NB4 (cell line): Measurements from ENCODE around the gene MYOF.

Experiments
- DNase-seq: peaks from one replicate; pipeline ENCODE4 v3.0.0; 2010; ENCODE audit warnings: low read depth
- H3K4me3 ChIP-seq: one replicate; pipeline ENCODE4 v1.5.1; 2011; ENCODE audit warnings: mild to moderate bottlenecking, low read depth, low read length, moderate library complexity
- MYC ChIP-seq: IDR thresholded peaks from 2 replicates; pipeline ENCODE4 v1.6.1; 2011; ENCODE audit warnings: low read depth, low read length
- POLR2A ChIP-seq: IDR thresholded peaks from 2 replicates; pipeline ENCODE4 v1.6.1; 2011; ENCODE audit warnings: mild to moderate bottlenecking; ENCODE audit not compliant: insufficient read length; ENCODE audit errors: extremely low read depth
- TF ChIP-seq, protein P1 (sequence below): IDR thresholded peaks from one replicate; pipeline ENCODE4 v1.5.1; 2012; ENCODE audit warnings: low read depth, low read length
- TF ChIP-seq, protein P2 (sequence below): IDR thresholded peaks from 2 replicates; pipeline ENCODE4 v1.6.1; 2011; ENCODE audit warnings: low read depth, low read length

MYOF gene

DNA sequence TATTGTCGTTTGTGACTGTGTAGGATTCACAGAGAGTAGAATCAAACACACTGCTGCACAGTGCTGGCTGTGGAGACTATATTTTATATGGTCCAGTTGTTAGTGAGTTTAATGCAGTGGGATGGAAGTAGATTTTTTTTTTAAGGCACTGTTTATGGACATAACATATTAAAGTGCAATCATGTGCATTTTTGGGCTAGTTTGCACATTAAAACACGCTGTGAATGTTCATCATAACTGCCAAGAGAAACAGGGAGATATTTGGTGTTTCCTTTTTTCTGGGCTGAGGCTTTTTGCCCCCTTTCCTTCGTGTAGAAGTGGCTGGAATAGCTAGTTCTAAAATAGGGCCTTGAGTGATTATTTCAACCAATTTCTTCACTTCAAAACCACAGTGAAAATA, 139.2 kb downstream of the MYOF start:
- no peak for DNase-seq
- TF ChIP-seq, protein P1, sequence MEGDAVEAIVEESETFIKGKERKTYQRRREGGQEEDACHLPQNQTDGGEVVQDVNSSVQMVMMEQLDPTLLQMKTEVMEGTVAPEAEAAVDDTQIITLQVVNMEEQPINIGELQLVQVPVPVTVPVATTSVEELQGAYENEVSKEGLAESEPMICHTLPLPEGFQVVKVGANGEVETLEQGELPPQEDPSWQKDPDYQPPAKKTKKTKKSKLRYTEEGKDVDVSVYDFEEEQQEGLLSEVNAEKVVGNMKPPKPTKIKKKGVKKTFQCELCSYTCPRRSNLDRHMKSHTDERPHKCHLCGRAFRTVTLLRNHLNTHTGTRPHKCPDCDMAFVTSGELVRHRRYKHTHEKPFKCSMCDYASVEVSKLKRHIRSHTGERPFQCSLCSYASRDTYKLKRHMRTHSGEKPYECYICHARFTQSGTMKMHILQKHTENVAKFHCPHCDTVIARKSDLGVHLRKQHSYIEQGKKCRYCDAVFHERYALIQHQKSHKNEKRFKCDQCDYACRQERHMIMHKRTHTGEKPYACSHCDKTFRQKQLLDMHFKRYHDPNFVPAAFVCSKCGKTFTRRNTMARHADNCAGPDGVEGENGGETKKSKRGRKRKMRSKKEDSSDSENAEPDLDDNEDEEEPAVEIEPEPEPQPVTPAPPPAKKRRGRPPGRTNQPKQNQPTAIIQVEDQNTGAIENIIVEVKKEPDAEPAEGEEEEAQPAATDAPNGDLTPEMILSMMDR, result no peak
- TF ChIP-seq POLR2A, result no peak
- TF ChIP-seq MYC, result no peak
- TF ChIP-seq, protein P2, sequence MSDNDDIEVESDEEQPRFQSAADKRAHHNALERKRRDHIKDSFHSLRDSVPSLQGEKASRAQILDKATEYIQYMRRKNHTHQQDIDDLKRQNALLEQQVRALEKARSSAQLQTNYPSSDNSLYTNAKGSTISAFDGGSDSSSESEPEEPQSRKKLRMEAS, result no peak
- no peak overlapping the region for H3K4me3 ChIP-seq

DNA sequence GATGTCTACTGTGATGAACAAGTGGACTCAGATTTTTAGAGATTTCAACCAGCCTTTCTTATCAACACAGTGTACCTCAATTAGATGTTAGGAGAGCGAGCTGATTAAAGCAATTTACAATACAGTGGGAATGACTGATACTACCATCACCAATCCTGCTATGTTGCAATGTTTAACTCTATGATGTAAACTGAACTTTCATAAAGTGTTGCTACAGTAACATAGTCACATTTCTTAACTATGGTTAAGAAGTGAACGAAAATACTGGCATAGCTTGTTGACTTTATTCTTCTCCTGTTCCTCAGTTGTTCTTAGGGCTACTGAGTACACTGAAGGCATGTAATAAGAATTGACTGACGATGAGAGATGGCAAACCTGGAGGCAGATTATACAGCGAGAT, 139.8 kb downstream of the MYOF start:
- TF ChIP-seq, protein P2, result no peak
- TF ChIP-seq MYC (no peak), POLR2A (no peak)
- TF ChIP-seq, protein P1, result no peak
- DNase-seq, result no peak
- H3K4me3 ChIP-seq, result no peak overlapping the region

DNA sequence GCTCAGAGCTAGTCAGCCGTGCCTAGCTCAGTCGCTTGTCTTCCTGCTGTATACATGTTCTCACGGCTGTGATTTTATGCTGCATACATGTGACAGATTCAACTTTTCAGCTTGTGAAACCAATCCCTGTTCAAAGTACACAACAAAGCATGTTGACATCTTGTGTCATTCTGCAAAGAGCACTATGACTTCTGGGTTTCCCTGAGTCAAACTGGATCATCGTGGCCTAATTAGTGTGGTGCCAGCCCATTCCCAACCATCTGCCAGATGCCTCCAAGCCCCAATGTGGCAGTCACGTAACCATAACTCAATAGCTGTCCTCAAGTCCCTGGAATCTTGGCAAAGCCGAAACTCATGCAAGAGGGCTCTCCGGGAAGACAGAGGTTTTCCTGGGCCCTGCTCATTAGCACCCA, 144.8 kb downstream of the MYOF start:
- no peak for DNase-seq
- TF ChIP-seq, protein P2, result no peak
- TF ChIP-seq POLR2A, result no peak
- TF ChIP-seq MYC, result no peak
- TF ChIP-seq, protein P1, result no peak
- no peak overlapping the region for H3K4me3 ChIP-seq

DNA sequence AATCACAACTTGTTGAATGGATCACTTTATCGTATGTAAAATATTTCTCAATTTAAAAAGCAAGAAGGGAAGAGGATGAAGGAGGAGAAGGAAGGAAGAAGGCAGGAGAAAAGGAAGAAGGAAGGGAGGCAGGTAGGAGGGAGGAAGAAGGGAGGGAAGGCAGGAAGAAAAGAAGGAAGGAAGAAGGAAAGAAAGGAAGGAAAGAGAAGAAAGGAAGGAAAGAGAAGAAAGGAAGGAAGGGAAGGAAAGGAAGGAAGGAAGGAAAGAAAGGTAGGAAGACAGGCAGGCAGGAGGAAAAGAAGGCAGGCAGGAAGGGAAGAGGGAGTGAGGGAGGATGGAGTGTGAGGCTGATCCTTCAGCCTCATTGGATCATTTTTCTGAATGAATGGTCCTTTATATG, 145.5 kb downstream of the MYOF start:
- TF ChIP-seq MYC (no peak), POLR2A (no peak)
- TF ChIP-seq, protein P2, result no peak
- TF ChIP-seq, protein P1, result no peak

DNA sequence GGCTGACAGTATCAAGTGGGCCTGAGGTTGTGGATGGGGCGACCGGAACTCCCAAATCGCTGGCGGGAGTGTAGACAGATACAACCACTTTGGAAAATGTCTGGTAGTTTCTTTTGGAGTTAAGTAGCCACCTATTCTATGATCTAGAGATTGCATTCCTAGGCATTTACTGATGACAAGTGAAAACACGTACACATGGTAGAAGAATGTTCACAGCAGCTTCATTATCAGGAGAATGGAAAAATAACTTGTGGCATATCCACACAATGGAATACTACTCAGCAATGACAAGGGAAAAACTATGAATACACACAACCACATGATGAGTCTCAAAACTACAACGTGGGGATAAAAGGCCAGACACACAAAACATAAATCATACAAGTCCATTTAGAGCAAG, 146.0 kb downstream of the MYOF start:
- DNase-seq, result no peak
- TF ChIP-seq, protein P2, result no peak
- no peak for TF ChIP-seq POLR2A
- TF ChIP-seq, protein P1, result no peak
- TF ChIP-seq MYC, result no peak
- no peak overlapping the region for H3K4me3 ChIP-seq

More for the DNA sequence above, 145.5 kb downstream of the MYOF start:
- no peak overlapping the region for H3K4me3 ChIP-seq
- no peak for DNase-seq

DNA sequence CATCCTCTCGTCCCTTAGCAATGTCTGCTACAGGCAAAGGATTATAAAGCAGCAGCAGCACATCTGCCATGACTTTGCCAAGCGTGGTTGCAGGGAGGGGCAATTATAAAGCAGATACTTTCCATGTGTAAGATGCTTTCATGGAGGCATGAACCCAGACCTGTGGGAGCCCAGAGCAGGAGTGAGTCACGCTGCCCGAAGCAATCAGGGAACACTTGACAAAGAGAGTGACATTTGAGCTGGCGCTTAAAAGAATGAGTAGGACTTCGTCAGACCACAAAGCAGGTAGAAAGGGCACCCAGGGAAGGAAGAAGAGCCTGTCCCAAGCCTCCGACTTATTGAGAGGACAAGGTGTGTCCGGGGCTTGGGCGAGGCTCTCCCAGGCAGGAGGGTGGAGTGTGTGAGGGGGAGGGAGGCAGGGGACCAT, 147.2 kb downstream of the MYOF start:
- no peak overlapping the region for H3K4me3 ChIP-seq
- TF ChIP-seq, protein P2, result no peak
- TF ChIP-seq MYC (no peak), POLR2A (no peak)
- TF ChIP-seq, protein P1, result no peak
- DNase-seq, result no peak
